ENCODE data around the gene TREML4. TPM values are rescaled to one million over a fixed set of nuclear protein-coding genes. Genes with fewer than 3 reads are reported as not detected.

TREML4 gene
- total RNA-seq, 1 donor from 2014 or later, result not detected

- DNase-seq (ENCODE audit: low spot score in 2 of 2, unreplicated experiment in 2 of 2), result no peak
- Mint-ChIP-seq H3K9me3 (no peaks in the 10 kb centered on the region), H3K4me1 (peaks cover 9% of the 10 kb centered on the region), H3K4me3 (no peak overlapping the region), H3K36me3 (no peaks in the 10 kb centered on the region), H3K27ac (no peak overlapping the region), H3K27me3 (ENCODE audit: low read depth) (peaks cover 26% of the 10 kb centered on the region)
- no peak for TF ChIP-seq CTCF (IDR thresholded peaks at IDR 0.05; ENCODE audit: unreplicated experiment)
These were observed 52.4 kb downstream of the TREML4 start for GRCh38 chr6:41280381-41281057.

GRCh38 chr6:41283600-41283999 is 55.5 kb downstream of the TREML4 start:
- Mint-ChIP-seq H3K27ac (no peak overlapping the region), H3K27me3 (ENCODE audit: low read depth) (peaks cover 11% of the 10 kb centered on the region), H3K4me3 (no peak overlapping the region), H3K4me1 (peaks cover 24% of the 10 kb centered on the region), H3K36me3 (no peaks in the 10 kb centered on the region), H3K9me3 (no peaks in the 10 kb centered on the region)
- no peak for DNase-seq (ENCODE audit: low spot score in 2 of 2, unreplicated experiment in 2 of 2)
- TF ChIP-seq CTCF (IDR thresholded peaks at IDR 0.05; ENCODE audit: unreplicated experiment), result no peak

- H3K4me1 Mint-ChIP-seq, result peaks cover 18% of the 10 kb centered on the region
- no peak overlapping the region for H3K27ac Mint-ChIP-seq
- H3K36me3 Mint-ChIP-seq, result no peaks in the 10 kb centered on the region
- peaks cover 8% of the 10 kb centered on the region for H3K27me3 Mint-ChIP-seq (ENCODE audit: low read depth)
- H3K4me3 Mint-ChIP-seq, result no peak overlapping the region
- DNase-seq (ENCODE audit: low spot score in 2 of 2, unreplicated experiment in 2 of 2), result no peak
- H3K9me3 Mint-ChIP-seq, result no peaks in the 10 kb centered on the region
- no peak for TF ChIP-seq CTCF (IDR thresholded peaks at IDR 0.05; ENCODE audit: unreplicated experiment)
These were observed 56.6 kb downstream of the TREML4 start for GRCh38 chr6:41284726-41285125.

- no peak for TF ChIP-seq CTCF (IDR thresholded peaks at IDR 0.05; ENCODE audit: unreplicated experiment)
- Mint-ChIP-seq H3K27me3 (ENCODE audit: low read depth) (peaks cover 8% of the 10 kb centered on the region), H3K4me3 (no peak within 1 kb of the TSS), H3K36me3 (no peaks in the 10 kb centered on the region), H3K27ac (no peak within 1 kb of the TSS), H3K4me1 (peaks cover 22% of the 10 kb centered on the region), H3K9me3 (no peaks in the 10 kb centered on the region)
- DNase-seq (ENCODE audit: low spot score in 2 of 2, unreplicated experiment in 2 of 2), result no peak
These were observed 58.6 kb downstream of the TREML4 start, which contains the start of gene TREM1 for GRCh38 chr6:41286544-41287346. Gene TREM1, minus strand, starts transcription at chr6:41286682. Its CDS starts 27 bp downstream, at chr6:41286655.

GRCh38 chr6:41288030-41288753 is 60.0 kb downstream of the TREML4 start:
- no peaks in the 10 kb centered on the region for H3K9me3 Mint-ChIP-seq
- no peak for DNase-seq (ENCODE audit: low spot score in 2 of 2, unreplicated experiment in 2 of 2)
- peaks cover 22% of the 10 kb centered on the region for H3K4me1 Mint-ChIP-seq
- no peak overlapping the region for H3K27ac Mint-ChIP-seq
- TF ChIP-seq CTCF (IDR thresholded peaks at IDR 0.05; ENCODE audit: unreplicated experiment), result no peak
- no peaks in the 10 kb centered on the region for H3K36me3 Mint-ChIP-seq
- no peak overlapping the region for H3K4me3 Mint-ChIP-seq
- H3K27me3 Mint-ChIP-seq (ENCODE audit: low read depth), result peaks cover 5% of the 10 kb centered on the region

Other genes starting within 250 kb of the TREML4 start
- gene UNC5CL, start 189.1 kb upstream of the TREML4 start, total RNA-seq, result 2.0 to 2.2 TPM (median 2.1 TPM) in 3 replicates
- not detected in 3 replicates for gene TSPO2, start 185.9 kb upstream of the TREML4 start, total RNA-seq
- gene APOBEC2, start 175.1 kb upstream of the TREML4 start, total RNA-seq, result 0.22 to 0.51 TPM (median 0.45 TPM) in 3 replicates
- 24.6 to 26.8 TPM (median 26.8 TPM) in 3 replicates for gene OARD1, start 156.0 kb upstream of the TREML4 start, total RNA-seq
- 64.2 to 69.1 TPM (median 64.7 TPM) in 3 replicates for gene NFYA, start 155.4 kb upstream of the TREML4 start, total RNA-seq
- gene TREML1, start 74.0 kb upstream of the TREML4 start, total RNA-seq, result not detected in 3 replicates
- gene TREM2, start 65.2 kb upstream of the TREML4 start, total RNA-seq, result not detected in 3 replicates
- gene TREML2, start 27.2 kb upstream of the TREML4 start, total RNA-seq, result not detected in 3 replicates
- 0.34 to 0.53 TPM in 2 of 3 replicates, not detected in the other for gene TREM1, start 58.3 kb downstream of the TREML4 start, total RNA-seq
- not detected in 3 replicates for gene NCR2, start 107.3 kb downstream of the TREML4 start, total RNA-seq